ENCODE results near the gene EFHD1. TPM values are rescaled to one million over a fixed set of nuclear protein-coding genes. Genes with fewer than 3 reads are reported as not detected.

EFHD1 gene
- total RNA-seq, 1 experiment from 2014 or later: not detected

DNA sequence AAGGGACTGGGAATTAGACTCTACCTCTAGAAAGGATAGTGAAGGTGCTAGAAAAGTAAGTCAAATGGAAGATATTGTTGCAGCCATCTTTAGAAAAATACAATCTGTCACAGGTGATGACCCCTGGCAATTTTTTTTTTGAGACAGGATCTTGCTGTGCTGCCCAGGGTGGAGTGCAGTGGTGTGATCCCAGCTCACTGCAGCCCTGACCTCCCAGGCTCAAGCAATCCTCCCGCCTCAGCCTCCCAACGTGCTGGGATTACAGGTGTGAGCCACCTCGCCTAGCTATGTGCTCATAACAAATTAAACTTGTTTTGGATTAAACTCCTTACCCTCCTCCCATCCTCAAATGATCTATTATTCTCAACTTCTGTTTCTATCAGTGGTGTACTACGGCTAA, 59.9 kb downstream of the EFHD1 start:
- DNase-seq (ENCODE audit: unreplicated experiment): no peak
- ChIA-PET POLR2A (no interaction called here), CTCF (no interaction called here)
- intact Hi-C loops (cut with micrococcal nuclease): no loop called here
- Mint-ChIP-seq H3K27me3 (ENCODE audit: insufficient read depth, unreplicated experiment) (no peaks in the 10 kb centered on the region), H3K27ac (ENCODE audit: low read depth, unreplicated experiment) (no peak overlapping the region), H3K4me1 (ENCODE audit: insufficient read depth, unreplicated experiment) (peaks cover 11% of the 10 kb centered on the region), H3K9me3 (ENCODE audit: unreplicated experiment) (no peaks in the 10 kb centered on the region), H3K36me3 (ENCODE audit: insufficient read depth, unreplicated experiment) (no peaks in the 10 kb centered on the region), H3K4me3 (ENCODE audit: unreplicated experiment) (no peak overlapping the region)
- no TSS peak for BruUV-seq (replicated peaks)
- TF ChIP-seq CTCF (IDR thresholded peaks at IDR 0.05; ENCODE audit: unreplicated experiment): no peak

- CTCF ChIA-PET: interaction anchor here (1.1 kb wide), 1 partner anchor 86 kb away, joined by 7 read pairs; no protein-coding TSS in a partner anchor
- Mint-ChIP-seq H3K9me3 (ENCODE audit: unreplicated experiment) (no peaks in the 10 kb centered on the region), H3K27ac (ENCODE audit: low read depth, unreplicated experiment) (peak overlapping the region; percentile 93), H3K36me3 (ENCODE audit: insufficient read depth, unreplicated experiment) (peaks cover 14% of the 10 kb centered on the region), H3K4me3 (ENCODE audit: unreplicated experiment) (peak overlapping the region; percentile 95), H3K4me1 (ENCODE audit: insufficient read depth, unreplicated experiment) (peaks cover 26% of the 10 kb centered on the region), H3K27me3 (ENCODE audit: insufficient read depth, unreplicated experiment) (no peaks in the 10 kb centered on the region)
- POLR2A ChIA-PET: interaction anchor here (0.6 to 2.7 kb wide), 11 partner anchors 13 to 1772 kb away, joined by 3 to 5 read pairs (median 3); partner anchors contain the start of genes EIF4E2 and TIGD1
- intact Hi-C loops (cut with micrococcal nuclease): no loop called here
- no peak for TF ChIP-seq CTCF (IDR thresholded peaks at IDR 0.05; ENCODE audit: unreplicated experiment)
- DNase-seq (ENCODE audit: unreplicated experiment): no peak
- BruUV-seq (replicated peaks): no TSS peak
These were observed 63.2 kb downstream of the EFHD1 start for GRCh38 chr2:232696609-232697058.

DNA sequence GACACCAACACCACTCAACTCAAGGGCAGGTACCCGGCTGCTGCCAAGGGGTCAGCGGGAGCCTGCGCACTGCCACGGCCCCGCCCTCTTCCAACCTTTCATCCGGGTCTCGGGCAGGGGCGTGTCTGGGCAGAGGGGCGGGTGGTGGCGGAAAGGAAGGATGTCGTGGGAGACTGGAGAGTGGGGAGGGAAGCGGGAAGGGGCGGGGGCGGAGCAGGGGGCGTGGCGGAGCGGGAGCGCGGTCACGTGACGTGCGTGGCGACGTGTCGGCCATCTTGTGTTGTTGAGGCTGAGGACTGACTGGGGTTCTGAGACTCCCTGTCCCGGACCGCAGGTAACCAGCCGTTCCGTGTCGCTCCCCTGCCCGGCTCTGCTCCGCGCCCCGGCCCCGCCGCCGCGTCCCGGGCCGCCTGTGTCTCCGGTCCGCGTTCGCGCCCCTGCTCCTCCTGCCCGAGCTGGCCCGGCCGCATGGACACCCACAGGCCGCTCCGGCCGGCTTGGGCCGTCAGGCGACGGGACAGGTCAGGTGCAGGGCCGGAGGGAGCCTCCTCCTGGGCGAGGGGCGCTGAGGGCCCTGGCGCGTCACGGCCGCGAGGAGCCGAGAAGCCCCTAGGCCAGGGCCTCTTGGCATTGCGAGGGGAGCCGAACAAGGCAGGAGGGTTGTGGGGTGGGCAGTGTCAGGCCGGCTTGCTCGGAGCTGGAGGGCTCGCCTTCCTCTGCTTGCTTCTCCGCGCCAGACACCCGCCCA, 63.8 kb downstream of the EFHD1 start, which contains the start of gene GIGYF2:
Gene GIGYF2, plus strand, starts transcription at position 273 of the 748 bp plus-strand sequence. CDS start 37,867 bp downstream, outside the sequence.
- peaks cover 19% of the 10 kb centered on the region for H3K36me3 Mint-ChIP-seq (ENCODE audit: insufficient read depth, unreplicated experiment)
- no peaks in the 10 kb centered on the region for H3K27me3 Mint-ChIP-seq (ENCODE audit: insufficient read depth, unreplicated experiment)
- H3K4me1 Mint-ChIP-seq (ENCODE audit: insufficient read depth, unreplicated experiment): peaks cover 26% of the 10 kb centered on the region
- intact Hi-C loops (cut with micrococcal nuclease): no loop called here
- H3K27ac Mint-ChIP-seq (ENCODE audit: low read depth, unreplicated experiment): peak within 1 kb of the TSS; percentile 93
- peak within 1 kb of the TSS; percentile 95 for H3K4me3 Mint-ChIP-seq (ENCODE audit: unreplicated experiment)
- POLR2A ChIA-PET: interaction anchor here (0.6 to 2.7 kb wide), 19 partner anchors 9 to 654 kb away, joined by 3 to 5 read pairs (median 3); partner anchors contain the start of genes ATG16L1, EFHD1, EIF4E2 and TIGD1
- peak; percentile 97 for DNase-seq (ENCODE audit: unreplicated experiment)
- no peak for TF ChIP-seq CTCF (IDR thresholded peaks at IDR 0.05; ENCODE audit: unreplicated experiment)
- BruUV-seq (replicated peaks): no TSS peak
- CTCF ChIA-PET: interaction anchor here (1.1 kb wide), 1 partner anchor 87 kb away, joined by 7 read pairs; no protein-coding TSS in a partner anchor
- no peaks in the 10 kb centered on the region for H3K9me3 Mint-ChIP-seq (ENCODE audit: unreplicated experiment)

DNA sequence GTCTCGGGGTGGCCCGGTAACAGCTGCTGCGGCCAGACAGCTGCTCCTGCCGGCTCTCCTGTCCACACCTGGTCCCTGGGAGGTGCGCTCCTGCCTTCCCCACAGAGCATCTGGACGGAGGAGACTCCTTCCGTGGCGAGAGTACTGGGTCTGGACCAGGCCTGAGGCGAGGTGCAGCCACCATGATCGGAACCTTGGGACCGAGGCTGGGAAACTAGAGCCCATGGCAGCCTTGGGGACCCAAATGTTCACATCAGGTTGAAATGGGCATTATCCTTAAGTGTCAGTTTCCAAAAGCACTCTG, 64.4 kb downstream of the EFHD1 start:
- DNase-seq (ENCODE audit: unreplicated experiment): no peak
- no peaks in the 10 kb centered on the region for H3K27me3 Mint-ChIP-seq (ENCODE audit: insufficient read depth, unreplicated experiment)
- H3K36me3 Mint-ChIP-seq (ENCODE audit: insufficient read depth, unreplicated experiment): peaks cover 19% of the 10 kb centered on the region
- H3K27ac Mint-ChIP-seq (ENCODE audit: low read depth, unreplicated experiment): peak overlapping the region; percentile 93
- no TSS peak for BruUV-seq (replicated peaks)
- ChIA-PET CTCF (no interaction called here), POLR2A (interaction anchor here (0.8 to 2.7 kb wide), 11 partner anchors 9 to 554 kb away, joined by 3 to 5 read pairs (median 3); partner anchors contain the start of genes ATG16L1, EFHD1, EIF4E2 and TIGD1)
- H3K4me3 Mint-ChIP-seq (ENCODE audit: unreplicated experiment): peak overlapping the region; percentile 95
- intact Hi-C loops (cut with micrococcal nuclease): loop anchor here (2.0 kb wide), 1 partner anchor 91 kb away; no protein-coding TSS in a partner anchor
- H3K9me3 Mint-ChIP-seq (ENCODE audit: unreplicated experiment): no peaks in the 10 kb centered on the region
- H3K4me1 Mint-ChIP-seq (ENCODE audit: insufficient read depth, unreplicated experiment): peaks cover 26% of the 10 kb centered on the region
- no peak for TF ChIP-seq CTCF (IDR thresholded peaks at IDR 0.05; ENCODE audit: unreplicated experiment)
